HepG2 (cell line): ENCODE data around the gene CYSTM1. TPM values are rescaled to one million over a fixed set of nuclear protein-coding genes. Genes with fewer than 3 reads are reported as not detected.

ENCODE experiments used
- ATAC-seq: fragments of 200-7000 bp; cut with Tn5 transposase; 3 replicates; pipeline ENCODE4 v1.9.1; 2020; ENCODE audit warnings: mild to moderate bottlenecking, moderate library complexity
- BruUV-seq: library from RNA; stranded (reverse); fragments of 400-500 nt; replicated peaks from 2 replicates; lab custom pipeline; 2021; lab: Mats Ljungman, UMichigan
- CTCF ChIA-PET: fragments of 300-600 bp; formaldehyde crosslinking; extraction: SDS; loops from one replicate; lab custom pipeline; 2021; ENCODE audit warnings: low total read pairs, inconsistent platforms, low intra/inter-chr PET ratio; lab: Yijun Ruan, JAX
- POLR2A ChIA-PET: fragments of 350-600 bp; sonication (Branson Sonifier 250); formaldehyde crosslinking; loops from one replicate; lab custom pipeline; 2020; ENCODE audit warnings: antibody characterized with exemption, inconsistent platforms; lab: Yijun Ruan, JAX
- DNase-seq: peaks from one replicate; pipeline ENCODE4 v3.0.0-alpha.2; 2015; ENCODE audit warnings: low spot score
- FAIRE-seq: peaks from 3 replicates; lab custom pipeline; 2011; peaks lifted over from hg19 to GRCh38; lab: Jason Lieb, UNC
- H2AFZ ChIP-seq: one replicate; pipeline ENCODE4 v1.6.1; 2011; ENCODE audit warnings: low read length, inconsistent platforms
- H3K27ac ChIP-seq: fragments of 300-600 bp; 3 replicates; pipeline ENCODE4 v1.8.0; 2011; ENCODE audit warnings: mixed run types, mild to moderate bottlenecking, mixed read lengths, low read length, inconsistent platforms; ENCODE audit not compliant: insufficient read depth; ENCODE audit errors: extremely low read length
- H3K27me3 ChIP-seq, 2 experiments: fragments of 200-600 bp in 1 of 2; 2 replicates in 1 of 2; 3 replicates in 1 of 2; pipeline versions ENCODE4 v1.6.0 to v1.8.0; 2011; ENCODE audit warnings: low read length in 2 of 2, mild to moderate bottlenecking in 2 of 2, moderate library complexity in 2 of 2, inconsistent platforms in 1 of 2; ENCODE audit not compliant: insufficient read depth in 2 of 2, control insufficient read depth in 1 of 2
- H3K36me3 ChIP-seq, 2 experiments: fragments of 200-600 bp in 1 of 2; replicated peaks in 1 of 2; 2 replicates in 1 of 2; 3 replicates in 1 of 2; pipeline versions ENCODE4 v1.5.1 to v1.8.0; 2011; ENCODE audit warnings: low read length in 2 of 2, inconsistent platforms in 1 of 2; ENCODE audit not compliant: insufficient read depth in 2 of 2, control insufficient read depth in 1 of 2
- H3K4me1 ChIP-seq: 2 replicates; pipeline ENCODE4 v1.5.1; 2012; ENCODE audit warnings: low read length, inconsistent platforms; ENCODE audit not compliant: insufficient read depth
- H3K4me2 ChIP-seq: 2 replicates; pipeline ENCODE4 v1.6.0; 2011; ENCODE audit warnings: low read depth, low read length, inconsistent platforms
- H3K4me3 ChIP-seq, 3 experiments: fragments of 200-600 bp in 1 of 3; sonication (generic), shearing (Covaris generic) in 1 of 3; replicated peaks in 1 of 3; 2 replicates each; pipeline ENCODE4 v1.5.1; 2011 to 2016; ENCODE audit warnings: low read length in 3 of 3, inconsistent platforms in 2 of 3, low read depth in 2 of 3, mild to moderate bottlenecking in 2 of 3, control low read depth in 1 of 3, mixed read lengths in 1 of 3; ENCODE audit not compliant: insufficient read depth in 1 of 3
- H3K79me2 ChIP-seq: one replicate; pipeline ENCODE4 v1.6.1; 2011; ENCODE audit warnings: low read length, inconsistent platforms; ENCODE audit not compliant: insufficient read depth
- H3K9ac ChIP-seq: 2 replicates; pipeline ENCODE4 v1.6.0; 2011; ENCODE audit warnings: mild to moderate bottlenecking, low read depth, low read length, inconsistent platforms; ENCODE audit not compliant: insufficient read depth
- H3K9me3 ChIP-seq: 2 replicates; pipeline ENCODE4 v1.5.1; 2012; ENCODE audit warnings: mild to moderate bottlenecking, low read length
- H4K20me1 ChIP-seq: 2 replicates; pipeline ENCODE4 v1.6.0; 2011; ENCODE audit warnings: inconsistent platforms, mild to moderate bottlenecking, low read length, moderate library complexity; ENCODE audit not compliant: insufficient read depth
- HNF1A ChIP-seq, 2 experiments: sonication (generic) in 1 of 2; formaldehyde crosslinking in 1 of 2; IDR thresholded peaks; 2 replicates each; pipeline versions ENCODE4 v1.4.0 to v1.6.1; 2016 to 2020; ENCODE audit warnings: borderline replicate concordance in 1 of 2, low read depth in 1 of 2, mild to moderate bottlenecking in 1 of 2, missing genetic modification reagents in 1 of 2
- MIER3 ChIP-seq: IDR thresholded peaks from 2 replicates; pipeline ENCODE4 v1.6.1; 2016; ENCODE audit warnings: missing compliant biosample characterization, borderline replicate concordance
- POGZ ChIP-seq: sonication (generic); formaldehyde crosslinking; IDR thresholded peaks from 2 replicates; pipeline ENCODE4 v1.4.0; 2020; ENCODE audit warnings: mild to moderate bottlenecking, missing genetic modification reagents
- SMAD9 ChIP-seq: sonication (generic); formaldehyde crosslinking; IDR thresholded peaks from 2 replicates; pipeline ENCODE4 v1.5.1; 2020; ENCODE audit warnings: mild to moderate bottlenecking, missing genetic modification reagents
- ZBTB10 ChIP-seq: sonication (generic); formaldehyde crosslinking; IDR thresholded peaks from 2 replicates; pipeline ENCODE4 v1.4.0; 2020; ENCODE audit warnings: missing genetic modification reagents, borderline replicate concordance
- ZBTB40 ChIP-seq, 2 experiments: fragments of 450-650 bp in 1 of 2; sonication (generic) in 1 of 2; formaldehyde crosslinking in 1 of 2; IDR thresholded peaks; 2 replicates each; pipeline versions ENCODE4 v1.6.1 to v1.8.0; 2016 to 2022; ENCODE audit warnings: antibody characterized with exemption in 1 of 2, mild to moderate bottlenecking in 1 of 2, missing genetic modification reagents in 1 of 2
- WGBS: methylation state at CpG from one replicate; pipeline ENCODE4 v1.1.6; 2017; ENCODE audit warnings: low lambda C conversion rate; 5-methylcytosine and 5-hydroxymethylcytosine counted together
- in situ Hi-C: cut with HindIII; loops from 2 replicates; pipeline ENCODE4 v1.10.0; 2017; ENCODE audit warnings: low pct_unique_long_range_greater_than_20kb; ENCODE audit not compliant: extremely low pct_ligation_motif_present
- intact Hi-C: fragments of 100-400 bp; cut with micrococcal nuclease; formaldehyde crosslinking; loops from one replicate; pipeline ENCODE4 v1.10.0; 2022; ENCODE audit not compliant: unreplicated experiment
- polyA plus RNA-seq, 8 experiments: library from polyadenylated mRNA; depleted of rRNA in 3 of 8; stranded (reverse) in 7 of 8; unstranded in 1 of 8; fragments of >200 nt; fragmentation: Illumina TruSeq in 4 of 8; extraction: Trizol in 4 of 8; gene quantifications; 2 replicates each; pipeline versions ENCODE4 v1.2.1 to v1.2.3, GENCODE V29; 2011 to 2016; ENCODE audit warnings: low read depth in 4 of 8, missing spikeins in 1 of 8, mixed read lengths in 1 of 8; ENCODE audit not compliant: insufficient read depth in 1 of 8
- total RNA-seq, 5 experiments: library from RNA; depleted of rRNA; stranded (reverse); fragments of >200 nt; fragmentation: Illumina TruSeq; extraction: Trizol; gene quantifications; 2 replicates each; pipeline ENCODE4 v1.2.3, GENCODE V29; 2016; ENCODE audit warnings: low read depth in 1 of 5

Gene CYSTM1
- total and polyA plus RNA-seq, 2 of the 13 experiments (the other 11 are each of a cell fraction or from before 2014, with no cell fraction given) = 40.0 to 73.4 TPM

- ATAC-seq (no peak), DNase-seq (no peak), FAIRE-seq (no peak)
- no TSS peak for BruUV-seq
- no peak overlapping the region for H3K4me3 ChIP-seq
- ChIA-PET POLR2A (interaction anchor here (1.0 kb wide), 1 partner anchor 79 kb away, joined by 4 read pairs; the partner anchor contains the start of gene HBEGF), CTCF (no interaction called here)
- H4K20me1 ChIP-seq = no peaks in the 10 kb centered on the region; the same call in 1 of the 2 replicates
- no peaks in the 10 kb centered on the region for H3K27me3 ChIP-seq
- intact Hi-C loops = no loop called here
- H3K27ac ChIP-seq = no peak overlapping the region
- no peaks in the 10 kb centered on the region for H3K9me3 ChIP-seq
- H2AFZ ChIP-seq = no peak overlapping the region
- peaks cover 3 to 11% of the 10 kb centered on the region in 2 experiments; a peak in 4 of 5 replicates for H3K36me3 ChIP-seq
- in situ Hi-C loops = no loop called here
- H3K9ac ChIP-seq = no peak overlapping the region
- H3K4me1 ChIP-seq = peaks cover 22% of the 10 kb centered on the region
- H3K79me2 ChIP-seq = peaks cover 19% of the 10 kb centered on the region
- no peak overlapping the region for H3K4me2 ChIP-seq
- 94% methylated on average over 9 of the region's 9 CpGs for WGBS
- TF ChIP-seq HNF1A (IDR thresholded peaks at IDR 0.05; ENCODE audit: low read depth) = no peak
- TF ChIP-seq HNF1A (CRISPR knock-in tag; IDR thresholded peaks at IDR 0.05; ENCODE audit: borderline replicate concordance) = no peak
- no peak for TF ChIP-seq MIER3
- no peak for TF ChIP-seq POGZ
- TF ChIP-seq SMAD9 = no peak
- TF ChIP-seq ZBTB10 (CRISPR knock-in tag) = no peak
- TF ChIP-seq ZBTB40 (IDR thresholded peaks at IDR 0.05) = no peak
- TF ChIP-seq ZBTB40 (CRISPR knock-in tag; IDR thresholded peaks at IDR 0.05) = no peak
These were observed 92.6 kb downstream of the CYSTM1 start for GRCh38 chr5:140267559-140268018.
